ENCODE measurements around the gene SFXN1.

GRCh38 chr5:175534070-175534932 is 55.9 kb downstream of the SFXN1 start:
- TF ChIP-seq, protein P1, sequence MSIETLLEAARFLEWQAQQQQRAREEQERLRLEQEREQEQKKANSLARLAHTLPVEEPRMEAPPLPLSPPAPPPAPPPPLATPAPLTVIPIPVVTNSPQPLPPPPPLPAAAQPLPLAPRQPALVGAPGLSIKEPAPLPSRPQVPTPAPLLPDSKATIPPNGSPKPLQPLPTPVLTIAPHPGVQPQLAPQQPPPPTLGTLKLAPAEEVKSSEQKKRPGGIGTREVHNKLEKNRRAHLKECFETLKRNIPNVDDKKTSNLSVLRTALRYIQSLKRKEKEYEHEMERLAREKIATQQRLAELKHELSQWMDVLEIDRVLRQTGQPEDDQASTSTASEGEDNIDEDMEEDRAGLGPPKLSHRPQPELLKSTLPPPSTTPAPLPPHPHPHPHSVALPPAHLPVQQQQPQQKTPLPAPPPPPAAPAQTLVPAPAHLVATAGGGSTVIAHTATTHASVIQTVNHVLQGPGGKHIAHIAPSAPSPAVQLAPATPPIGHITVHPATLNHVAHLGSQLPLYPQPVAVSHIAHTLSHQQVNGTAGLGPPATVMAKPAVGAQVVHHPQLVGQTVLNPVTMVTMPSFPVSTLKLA (conservative IDR thresholded peaks at IDR 0.05): no peak
- TF ChIP-seq, protein P2, sequence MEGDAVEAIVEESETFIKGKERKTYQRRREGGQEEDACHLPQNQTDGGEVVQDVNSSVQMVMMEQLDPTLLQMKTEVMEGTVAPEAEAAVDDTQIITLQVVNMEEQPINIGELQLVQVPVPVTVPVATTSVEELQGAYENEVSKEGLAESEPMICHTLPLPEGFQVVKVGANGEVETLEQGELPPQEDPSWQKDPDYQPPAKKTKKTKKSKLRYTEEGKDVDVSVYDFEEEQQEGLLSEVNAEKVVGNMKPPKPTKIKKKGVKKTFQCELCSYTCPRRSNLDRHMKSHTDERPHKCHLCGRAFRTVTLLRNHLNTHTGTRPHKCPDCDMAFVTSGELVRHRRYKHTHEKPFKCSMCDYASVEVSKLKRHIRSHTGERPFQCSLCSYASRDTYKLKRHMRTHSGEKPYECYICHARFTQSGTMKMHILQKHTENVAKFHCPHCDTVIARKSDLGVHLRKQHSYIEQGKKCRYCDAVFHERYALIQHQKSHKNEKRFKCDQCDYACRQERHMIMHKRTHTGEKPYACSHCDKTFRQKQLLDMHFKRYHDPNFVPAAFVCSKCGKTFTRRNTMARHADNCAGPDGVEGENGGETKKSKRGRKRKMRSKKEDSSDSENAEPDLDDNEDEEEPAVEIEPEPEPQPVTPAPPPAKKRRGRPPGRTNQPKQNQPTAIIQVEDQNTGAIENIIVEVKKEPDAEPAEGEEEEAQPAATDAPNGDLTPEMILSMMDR (IDR thresholded peaks at IDR 0.05 in 2 of 3, conservative IDR thresholded peaks at IDR 0.05 in 1 of 3; ENCODE audit: insufficient read depth in 2 of 3, low read depth in 1 of 3, low read length in 3 of 3): peak; percentile 100
- TF ChIP-seq NFYB (IDR thresholded peaks at IDR 0.05; ENCODE audit: extremely low read depth, insufficient read length) (no peak), RAD51 (IDR thresholded peaks at IDR 0.05; ENCODE audit: borderline replicate concordance, low read depth) (no peak), YY1 (IDR thresholded peaks at IDR 0.05; ENCODE audit: borderline replicate concordance in 1 of 3, control insufficient read depth in 1 of 3, extremely low read depth in 1 of 3, insufficient read depth in 3 of 3, insufficient read length in 1 of 3, insufficient replicate concordance in 2 of 3, low read depth in 1 of 3, low read length in 2 of 3) (peak in 1 of 3 experiments; percentile 48), RNF2 (IDR thresholded peaks at IDR 0.05) (no peak), TBP (optimal IDR thresholded peaks at IDR 0.05; ENCODE audit: low read depth, low read length) (no peak), ZNF24 (IDR thresholded peaks at IDR 0.05) (peak; percentile 21; the same call in 1 of the 2 replicates), ZNF274 (IDR thresholded peaks at IDR 0.05; ENCODE audit: borderline replicate concordance, low read depth, low read length) (no peak), NBN (IDR thresholded peaks at IDR 0.05; ENCODE audit: low read depth) (no peak)

All from K562 (cell line).